Thoracic aorta (tissue), 2 donors: Measurements from ENCODE around the gene ETS2. TPM values are rescaled to one million over a fixed set of nuclear protein-coding genes. Genes with fewer than 3 reads are reported as not detected.

Source experiments
- ATAC-seq: fragments of 150-250 bp; one replicate; pipeline ENCODE4 v1.8.0; 2017; ENCODE audit warnings: low read depth; ENCODE audit not compliant: insufficient number of reproducible peaks, low FRiP score
- DNase-seq: peaks from one replicate; pipeline ENCODE4 v3.0.0-alpha.2; 2020; ENCODE audit warnings: low spot score
- H3K27ac ChIP-seq, 2 donors: fragments of 200-600 bp; sonication (generic); 1 replicate in 1 of 2; 2 replicates in 1 of 2; pipeline ENCODE4 v1.5.1; 2016; ENCODE audit warnings: mild to moderate bottlenecking in 2 of 2, moderate library complexity in 2 of 2
- H3K27me3 ChIP-seq: fragments of 200-600 bp; sonication (generic); replicated peaks from 2 replicates; pipeline ENCODE4 v1.6.0; 2016; ENCODE audit warnings: mild to moderate bottlenecking; ENCODE audit not compliant: insufficient read depth
- H3K36me3 ChIP-seq: fragments of 200-600 bp; sonication (generic); one replicate; pipeline ENCODE4 v1.5.1; 2016
- H3K4me1 ChIP-seq, 2 donors: fragments of 200-600 bp; sonication (generic); 1 replicate in 1 of 2; 2 replicates in 1 of 2; pipeline versions ENCODE4 v1.5.1 to v1.6.0; 2016; ENCODE audit warnings: low read depth in 2 of 2, mild to moderate bottlenecking in 1 of 2; ENCODE audit not compliant: control insufficient read depth in 1 of 2
- H3K4me3 ChIP-seq: fragments of 200-600 bp; sonication (generic); 2 replicates; pipeline ENCODE4 v1.5.1; 2016; ENCODE audit warnings: mild to moderate bottlenecking
- H3K9me3 ChIP-seq: fragments of 200-600 bp; sonication (generic); 2 replicates; pipeline ENCODE4 v1.5.1; 2016
- total RNA-seq, 2 donors: library from RNA; depleted of rRNA; stranded (reverse); fragments of >200 nt; gene quantifications; one replicate each; pipeline versions ENCODE4 v1.1.0 to v1.2.3, GENCODE V29; 2016
- TF ChIP-seq, protein P1 (sequence below): fragments of 200-600 bp; sonication (generic); IDR thresholded peaks from one replicate; pipeline ENCODE4 v1.5.1; 2019; ENCODE audit warnings: antibody characterized with exemption

ETS2 gene
- total RNA-seq, 2 donors from 2014 or later: 120 to 226 TPM

DNA sequence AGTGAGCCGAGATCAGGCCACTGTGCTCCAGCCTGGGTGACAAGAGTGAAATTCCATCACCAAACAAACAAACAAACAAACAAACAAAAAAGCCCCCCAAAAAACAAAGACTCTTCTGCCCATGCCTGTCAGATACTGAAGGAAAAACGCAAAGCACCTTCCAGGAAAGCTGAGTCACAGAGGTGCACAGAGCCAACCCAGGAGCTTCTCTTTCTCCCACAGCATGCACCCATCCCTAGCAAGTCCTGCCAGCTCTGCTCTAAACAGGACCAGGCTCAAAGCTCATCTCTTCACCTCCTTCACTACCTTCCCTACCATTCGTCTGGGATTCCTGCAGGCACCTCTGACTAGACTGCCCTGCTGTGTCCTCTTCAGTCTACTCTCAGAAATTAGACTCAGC, 46.5 kb downstream of the ETS2 start:
- H3K36me3 ChIP-seq: no peaks in the 10 kb centered on the region
- DNase-seq: no peak
- H3K27me3 ChIP-seq: no peaks in the 10 kb centered on the region
- no peak for ATAC-seq
- TF ChIP-seq, protein P1, sequence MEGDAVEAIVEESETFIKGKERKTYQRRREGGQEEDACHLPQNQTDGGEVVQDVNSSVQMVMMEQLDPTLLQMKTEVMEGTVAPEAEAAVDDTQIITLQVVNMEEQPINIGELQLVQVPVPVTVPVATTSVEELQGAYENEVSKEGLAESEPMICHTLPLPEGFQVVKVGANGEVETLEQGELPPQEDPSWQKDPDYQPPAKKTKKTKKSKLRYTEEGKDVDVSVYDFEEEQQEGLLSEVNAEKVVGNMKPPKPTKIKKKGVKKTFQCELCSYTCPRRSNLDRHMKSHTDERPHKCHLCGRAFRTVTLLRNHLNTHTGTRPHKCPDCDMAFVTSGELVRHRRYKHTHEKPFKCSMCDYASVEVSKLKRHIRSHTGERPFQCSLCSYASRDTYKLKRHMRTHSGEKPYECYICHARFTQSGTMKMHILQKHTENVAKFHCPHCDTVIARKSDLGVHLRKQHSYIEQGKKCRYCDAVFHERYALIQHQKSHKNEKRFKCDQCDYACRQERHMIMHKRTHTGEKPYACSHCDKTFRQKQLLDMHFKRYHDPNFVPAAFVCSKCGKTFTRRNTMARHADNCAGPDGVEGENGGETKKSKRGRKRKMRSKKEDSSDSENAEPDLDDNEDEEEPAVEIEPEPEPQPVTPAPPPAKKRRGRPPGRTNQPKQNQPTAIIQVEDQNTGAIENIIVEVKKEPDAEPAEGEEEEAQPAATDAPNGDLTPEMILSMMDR: no peak
- no peak overlapping the region for H3K27ac ChIP-seq
- no peaks in the 10 kb centered on the region for H3K9me3 ChIP-seq
- H3K4me1 ChIP-seq: peaks cover 4 to 6% of the 10 kb centered on the region in 2 donors
- no peak overlapping the region for H3K4me3 ChIP-seq

DNA sequence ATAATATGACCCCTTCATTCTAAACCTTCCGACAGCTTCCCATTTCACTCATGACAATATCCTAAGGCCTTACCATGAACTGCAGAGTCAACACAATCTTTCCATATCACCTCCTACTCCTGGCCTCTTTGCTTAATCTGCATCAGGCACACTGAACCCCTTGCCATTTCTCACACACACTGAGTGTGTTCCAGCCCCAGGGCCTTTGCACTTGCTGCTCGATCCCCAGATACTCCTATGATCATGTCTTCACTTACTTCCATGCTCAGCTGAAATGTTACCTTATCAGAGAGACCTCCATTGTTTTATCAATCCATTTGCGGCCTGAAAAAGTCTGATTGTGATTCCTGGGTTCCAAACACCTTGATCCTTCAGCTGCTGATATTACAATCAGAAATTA, 47.0 kb downstream of the ETS2 start:
- H3K36me3 ChIP-seq: no peaks in the 10 kb centered on the region
- no peak overlapping the region for H3K4me3 ChIP-seq
- DNase-seq (no peak), ATAC-seq (no peak)
- no peaks in the 10 kb centered on the region for H3K9me3 ChIP-seq
- peaks cover 1 to 2% of the 10 kb centered on the region in 2 donors for H3K4me1 ChIP-seq
- no peaks in the 10 kb centered on the region for H3K27me3 ChIP-seq
- H3K27ac ChIP-seq: no peak overlapping the region
- TF ChIP-seq, protein P1: no peak

DNA sequence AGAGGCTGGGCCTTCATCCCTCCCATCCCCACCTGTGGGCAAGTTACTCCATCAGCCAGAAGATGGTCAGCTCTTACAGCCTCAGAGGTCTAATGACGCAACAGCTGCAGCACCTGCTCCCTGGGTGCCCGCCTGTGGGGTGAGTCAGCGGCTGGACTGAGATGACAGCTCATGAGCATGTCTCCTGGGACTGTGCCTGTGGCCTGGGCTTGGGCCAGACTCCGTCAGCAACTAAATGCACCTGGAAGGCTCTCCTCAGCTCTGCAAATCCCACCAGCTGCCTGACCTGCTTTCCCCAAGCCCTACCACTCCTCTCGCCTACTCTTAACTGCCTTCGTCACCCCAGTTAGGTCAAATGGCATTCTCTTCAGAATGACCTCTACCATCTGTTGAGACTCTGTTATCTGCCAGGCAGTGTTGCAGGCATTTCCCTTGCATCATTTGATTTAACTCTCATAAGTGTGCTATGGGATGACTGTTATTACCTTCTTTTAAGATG, 47.7 kb downstream of the ETS2 start:
- H3K27ac ChIP-seq: no peak overlapping the region
- ATAC-seq: no peak
- no peaks in the 10 kb centered on the region for H3K36me3 ChIP-seq
- H3K4me1 ChIP-seq: no peaks in the 10 kb centered on the region
- no peaks in the 10 kb centered on the region for H3K9me3 ChIP-seq
- H3K27me3 ChIP-seq: no peaks in the 10 kb centered on the region
- no peak overlapping the region for H3K4me3 ChIP-seq
- DNase-seq: no peak
- TF ChIP-seq, protein P1: no peak

DNA sequence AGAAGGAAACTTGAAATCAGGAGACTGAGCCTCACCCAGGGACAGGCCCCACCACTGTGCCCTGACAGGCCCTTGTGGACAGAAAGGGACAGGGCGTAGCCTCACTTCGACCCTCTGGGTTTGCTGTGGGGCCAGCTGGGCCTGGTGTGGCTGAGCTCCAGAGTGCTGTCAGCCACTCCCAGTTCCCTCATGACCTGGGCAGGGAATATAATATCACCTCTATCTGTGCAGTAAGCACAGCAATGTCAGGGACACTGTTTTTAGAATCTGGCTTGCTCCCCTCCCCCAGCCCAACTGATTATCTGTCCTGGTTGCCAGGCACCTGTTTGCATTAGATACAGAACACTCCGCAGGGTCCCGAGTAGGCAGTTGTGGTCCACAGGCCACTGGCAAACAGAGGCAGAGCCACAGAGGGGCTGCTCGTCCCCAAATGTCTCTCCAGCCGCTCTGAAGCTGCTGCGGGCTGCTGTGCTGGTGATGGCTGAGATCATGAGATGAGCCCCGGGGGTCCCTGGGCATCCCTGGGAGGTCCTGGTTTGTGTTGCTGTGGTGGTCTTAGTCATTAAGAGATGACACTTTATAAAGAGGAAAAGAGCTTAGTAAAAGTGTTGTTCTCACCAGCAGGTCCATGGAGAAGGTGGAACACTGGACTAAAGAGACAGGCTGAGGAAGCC, 51.6 kb downstream of the ETS2 start:
- Histone ChIP-seq H3K27me3 (no peaks in the 10 kb centered on the region), H3K4me3 (no peak overlapping the region), H3K4me1 (no peaks in the 10 kb centered on the region), H3K9me3 (no peaks in the 10 kb centered on the region), H3K36me3 (no peaks in the 10 kb centered on the region), H3K27ac (no peak overlapping the region)
- no peak for ATAC-seq
- no peak for DNase-seq
- TF ChIP-seq, protein P1: no peak

DNA sequence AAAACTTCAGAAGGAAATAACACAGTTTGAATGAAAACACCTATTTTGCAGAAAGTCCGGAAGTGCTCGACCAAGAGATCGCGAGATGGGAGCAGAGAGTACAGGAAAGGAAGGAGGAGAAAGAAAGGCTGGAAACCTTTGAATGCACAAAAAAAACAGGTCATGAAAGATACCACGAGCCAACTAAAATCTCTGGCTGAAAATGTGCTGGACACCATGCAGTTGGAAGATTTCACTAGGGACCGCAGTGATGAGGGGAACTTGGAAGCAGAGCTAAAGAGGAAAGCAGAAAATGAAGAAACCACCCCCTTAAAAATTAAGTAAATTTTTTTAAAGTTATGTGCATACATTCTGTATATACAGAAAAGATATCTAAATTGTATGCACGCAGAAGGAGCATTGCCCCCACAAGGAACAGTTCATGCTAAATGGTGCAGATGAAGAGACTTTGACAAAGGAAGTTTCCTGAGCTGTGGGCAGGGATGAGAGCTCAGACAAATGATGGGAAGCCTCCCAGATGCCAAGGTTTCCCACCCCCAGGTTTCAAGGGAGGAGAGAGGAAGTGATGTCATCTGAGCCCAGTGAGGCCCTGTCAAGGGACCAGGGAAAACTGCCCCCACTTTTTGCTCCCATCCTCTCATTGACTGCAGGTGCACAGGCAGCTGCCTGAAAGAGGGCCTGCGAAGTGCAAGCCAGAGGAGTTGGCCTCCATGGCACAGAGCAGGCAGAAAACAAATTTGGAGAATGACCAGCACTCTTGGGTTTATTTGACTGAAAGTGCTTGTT, 52.5 kb downstream of the ETS2 start:
- DNase-seq (no peak), ATAC-seq (no peak)
- Histone ChIP-seq H3K4me3 (no peak overlapping the region), H3K9me3 (no peaks in the 10 kb centered on the region), H3K27me3 (no peaks in the 10 kb centered on the region), H3K36me3 (no peaks in the 10 kb centered on the region), H3K27ac (no peak overlapping the region), H3K4me1 (no peaks in the 10 kb centered on the region)
- TF ChIP-seq, protein P1: no peak
